RWPE2 (cell line): ENCODE measurements around the gene MAPRE3.

Source experiments
- ATAC-seq: fragments of 200-7000 bp; cut with Tn5 transposase; 3 replicates; pipeline ENCODE4 v1.9.1; 2021; ENCODE audit warnings: low read depth
- DNase-seq: peaks from one replicate; pipeline ENCODE4 v3.0.0-alpha.2; 2020; ENCODE audit warnings: low spot score
- H3K27ac ChIP-seq: fragments of 450-650 bp; 2 replicates; pipeline ENCODE4 v1.5.1; 2017; ENCODE audit warnings: mild to moderate bottlenecking; ENCODE audit not compliant: poor library complexity, severe bottlenecking
- H3K27me3 ChIP-seq: fragments of 250-450 bp; sonication (Bioruptor Pico); 2 replicates; pipeline ENCODE4 v1.5.1; 2021; ENCODE audit warnings: mild to moderate bottlenecking, moderate library complexity; ENCODE audit not compliant: insufficient read depth, poor library complexity, severe bottlenecking
- H3K36me3 ChIP-seq: fragments of 250-450 bp; sonication (Bioruptor Pico); 2 replicates; pipeline ENCODE4 v1.5.1; 2020; ENCODE audit warnings: low read depth, mild to moderate bottlenecking, moderate library complexity
- H3K4me1 ChIP-seq: fragments of 250-450 bp; sonication (Bioruptor Pico); 2 replicates; pipeline ENCODE4 v1.5.1; 2021; ENCODE audit warnings: mild to moderate bottlenecking, moderate library complexity; ENCODE audit not compliant: insufficient read depth, poor library complexity, severe bottlenecking
- H3K4me3 ChIP-seq: fragments of 250-450 bp; sonication (Bioruptor Pico); 2 replicates; pipeline ENCODE4 v1.5.1; 2021; ENCODE audit warnings: mild to moderate bottlenecking, moderate library complexity; ENCODE audit not compliant: severe bottlenecking
- H3K9me3 ChIP-seq: fragments of 250-450 bp; sonication (Bioruptor Pico); 2 replicates; pipeline ENCODE4 v1.5.1; 2021; ENCODE audit warnings: mild to moderate bottlenecking, moderate library complexity; ENCODE audit not compliant: severe bottlenecking
- TF ChIP-seq, protein P1 (sequence below): fragments of 450-650 bp; IDR thresholded peaks from one replicate; pipeline ENCODE4 v1.5.1; 2017; ENCODE audit warnings: mild to moderate bottlenecking, moderate library complexity; ENCODE audit not compliant: poor library complexity, severe bottlenecking

The MAPRE3 gene

DNA sequence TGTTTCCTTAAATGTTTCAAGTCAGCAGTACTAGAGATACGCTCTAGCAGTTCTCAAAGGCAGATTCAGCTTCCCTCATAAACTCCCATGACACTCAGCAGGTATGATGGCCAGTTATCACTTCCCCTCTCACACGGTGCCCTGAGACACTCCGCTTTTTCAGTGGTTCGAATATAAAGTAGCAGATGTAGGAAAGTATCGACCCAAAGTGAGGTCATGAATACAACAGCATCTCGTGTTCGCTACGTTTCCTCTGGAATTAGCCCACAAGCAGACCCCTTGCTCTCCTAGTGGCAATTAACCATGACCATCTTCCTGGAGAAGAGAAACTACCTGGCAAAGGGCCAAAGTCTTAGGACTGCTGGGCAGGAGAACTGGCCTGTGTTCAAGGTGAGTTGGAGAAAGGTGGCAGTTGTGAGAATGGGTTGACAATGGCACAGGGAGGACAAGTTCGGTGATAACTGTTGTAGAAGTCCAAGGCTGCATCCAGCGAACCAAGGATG is 71.8 kb downstream of the MAPRE3 start:
- Histone ChIP-seq H3K36me3 (peaks cover 55% of the 10 kb centered on the region), H3K27me3 (no peaks in the 10 kb centered on the region), H3K27ac (no peak overlapping the region), H3K4me1 (no peaks in the 10 kb centered on the region), H3K9me3 (no peaks in the 10 kb centered on the region), H3K4me3 (no peak overlapping the region)
- ATAC-seq (no peak), DNase-seq (no peak)
- TF ChIP-seq, protein P1, sequence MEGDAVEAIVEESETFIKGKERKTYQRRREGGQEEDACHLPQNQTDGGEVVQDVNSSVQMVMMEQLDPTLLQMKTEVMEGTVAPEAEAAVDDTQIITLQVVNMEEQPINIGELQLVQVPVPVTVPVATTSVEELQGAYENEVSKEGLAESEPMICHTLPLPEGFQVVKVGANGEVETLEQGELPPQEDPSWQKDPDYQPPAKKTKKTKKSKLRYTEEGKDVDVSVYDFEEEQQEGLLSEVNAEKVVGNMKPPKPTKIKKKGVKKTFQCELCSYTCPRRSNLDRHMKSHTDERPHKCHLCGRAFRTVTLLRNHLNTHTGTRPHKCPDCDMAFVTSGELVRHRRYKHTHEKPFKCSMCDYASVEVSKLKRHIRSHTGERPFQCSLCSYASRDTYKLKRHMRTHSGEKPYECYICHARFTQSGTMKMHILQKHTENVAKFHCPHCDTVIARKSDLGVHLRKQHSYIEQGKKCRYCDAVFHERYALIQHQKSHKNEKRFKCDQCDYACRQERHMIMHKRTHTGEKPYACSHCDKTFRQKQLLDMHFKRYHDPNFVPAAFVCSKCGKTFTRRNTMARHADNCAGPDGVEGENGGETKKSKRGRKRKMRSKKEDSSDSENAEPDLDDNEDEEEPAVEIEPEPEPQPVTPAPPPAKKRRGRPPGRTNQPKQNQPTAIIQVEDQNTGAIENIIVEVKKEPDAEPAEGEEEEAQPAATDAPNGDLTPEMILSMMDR, result no peak

- peaks cover 46% of the 10 kb centered on the region for H3K36me3 ChIP-seq
- TF ChIP-seq, protein P1, result no peak
- H3K27ac ChIP-seq, result no peak overlapping the region
- no peaks in the 10 kb centered on the region for H3K27me3 ChIP-seq
- no peak for DNase-seq
- ATAC-seq, result no peak
- no peak overlapping the region for H3K4me3 ChIP-seq
- no peaks in the 10 kb centered on the region for H3K9me3 ChIP-seq
- H3K4me1 ChIP-seq, result no peaks in the 10 kb centered on the region
These were observed 72.7 kb downstream of the MAPRE3 start for GRCh38 chr2:27042985-27043634.

GRCh38 chr2:27049422-27050280 is 79.2 kb downstream of the MAPRE3 start:
- ATAC-seq (peak; percentile 2), DNase-seq (no peak)
- Histone ChIP-seq H3K36me3 (peaks cover 8% of the 10 kb centered on the region), H3K4me1 (peaks cover 3% of the 10 kb centered on the region), H3K27ac (peak overlapping the region; percentile 64), H3K27me3 (no peaks in the 10 kb centered on the region), H3K9me3 (no peaks in the 10 kb centered on the region), H3K4me3 (peak overlapping the region; percentile 73)
- TF ChIP-seq, protein P1, result no peak

- TF ChIP-seq, protein P1, result peak; percentile 19
- Histone ChIP-seq H3K36me3 (peaks cover 15% of the 10 kb centered on the region), H3K27me3 (no peaks in the 10 kb centered on the region), H3K9me3 (no peaks in the 10 kb centered on the region), H3K4me3 (peak overlapping the region; percentile 73), H3K4me1 (peaks cover 3% of the 10 kb centered on the region), H3K27ac (peak overlapping the region; percentile 64)
- DNase-seq, result peak; percentile 82
- ATAC-seq, result peak; percentile 71
These were observed 80.0 kb downstream of the MAPRE3 start for GRCh38 chr2:27050281-27050995.
